Right lobe of liver (tissue), 6 donors: ENCODE results near the gene SEMA4D. TPM values are rescaled to one million over a fixed set of nuclear protein-coding genes. Genes with fewer than 3 reads are reported as not detected.

ENCODE experiments used
- ATAC-seq, 4 donors: fragments of 200-7000 bp; cut with Tn5 transposase; one replicate each; pipeline ENCODE4 v1.9.1; 2020; ENCODE audit warnings: mild to moderate bottlenecking in 4 of 4, moderate library complexity in 4 of 4
- DNase-seq, 3 donors: peaks; one replicate each; pipeline ENCODE4 v3.0.0-alpha.2; 2020
- H3K27ac ChIP-seq, 3 donors: fragments of 200-600 bp; one replicate each; pipeline ENCODE4 v1.8.0; 2022
- H3K27me3 ChIP-seq, 2 donors: fragments of 200-600 bp; one replicate each; pipeline ENCODE4 v1.8.0; 2022
- H3K36me3 ChIP-seq, 4 donors: fragments of 200-600 bp; sonication (generic) in 1 of 4; one replicate each; pipeline versions ENCODE4 v1.5.1 to v1.8.0; 2017 to 2022; ENCODE audit warnings: control low read depth in 1 of 4
- H3K4me1 ChIP-seq, 4 donors: fragments of 200-600 bp; sonication (generic) in 1 of 4; one replicate each; pipeline versions ENCODE4 v1.5.1 to v1.8.0; 2017 to 2022; ENCODE audit warnings: control low read depth in 1 of 4
- H3K4me3 ChIP-seq, 3 donors: fragments of 200-600 bp; one replicate each; pipeline ENCODE4 v1.8.0; 2022
- H3K9me3 ChIP-seq, 4 donors: fragments of 200-600 bp; sonication (generic) in 1 of 4; one replicate each; pipeline versions ENCODE4 v1.5.1 to v1.8.0; 2017 to 2022; ENCODE audit warnings: control low read depth in 1 of 4
- POLR2A ChIP-seq: fragments of 450-650 bp; IDR thresholded peaks from one replicate; pipeline ENCODE4 v1.6.1; 2017; ENCODE audit warnings: antibody characterized with exemption, mild to moderate bottlenecking
- WGBS: methylation state at CpG from one replicate; pipeline ENCODE4 v1.1.6; 2018; ENCODE audit warnings: low coverage, low lambda C conversion rate; ENCODE audit not compliant: insufficient coverage; ENCODE audit errors: missing lambda C conversion rate; 5-methylcytosine and 5-hydroxymethylcytosine counted together
- intact Hi-C, 2 donors: fragments of 100-400 bp; cut with DNase I; formaldehyde crosslinking; loops; one replicate each; pipeline versions ENCODE4 v1.11.2 to v1.14.1; 2022
- total RNA-seq, 6 experiments: library from RNA; depleted of rRNA in 2 of 6; stranded (reverse); fragments of >200 nt in 2 of 6; fragmentation: NEBNext Ultra II Directional in 3 of 6; extraction: Animal tissue kit (Norgen Biotek cat#: 25700) in 3 of 6; gene quantifications; one replicate each; pipeline versions ENCODE4 v1.1.0 to v1.2.4, GENCODE V29; 2016 to 2023
- TF ChIP-seq, protein P1 (sequence below), 4 donors: fragments of 200-600 bp in 3 of 4; fragments of 450-650 bp in 1 of 4; IDR thresholded peaks; one replicate each; pipeline versions ENCODE4 v1.5.1 to v1.8.0; 2016 to 2022; ENCODE audit warnings: antibody characterized with exemption in 4 of 4, mild to moderate bottlenecking in 2 of 4
- donor health status: DM: no; HTN: yes; CAD: no.
- donor health status: DM: no; HTN: no; CAD: no.
- donor health status: DM: no; HTN: no; CAD: no.
- donor health status: DM: no; HTN: yes; CAD: no.
- donor health status: DM: no; HTN: yes; CAD: no.

SEMA4D gene
- total RNA-seq, 6 experiments from 2014 or later = 2.0 to 7.5 (median 3.5) TPM

DNA sequence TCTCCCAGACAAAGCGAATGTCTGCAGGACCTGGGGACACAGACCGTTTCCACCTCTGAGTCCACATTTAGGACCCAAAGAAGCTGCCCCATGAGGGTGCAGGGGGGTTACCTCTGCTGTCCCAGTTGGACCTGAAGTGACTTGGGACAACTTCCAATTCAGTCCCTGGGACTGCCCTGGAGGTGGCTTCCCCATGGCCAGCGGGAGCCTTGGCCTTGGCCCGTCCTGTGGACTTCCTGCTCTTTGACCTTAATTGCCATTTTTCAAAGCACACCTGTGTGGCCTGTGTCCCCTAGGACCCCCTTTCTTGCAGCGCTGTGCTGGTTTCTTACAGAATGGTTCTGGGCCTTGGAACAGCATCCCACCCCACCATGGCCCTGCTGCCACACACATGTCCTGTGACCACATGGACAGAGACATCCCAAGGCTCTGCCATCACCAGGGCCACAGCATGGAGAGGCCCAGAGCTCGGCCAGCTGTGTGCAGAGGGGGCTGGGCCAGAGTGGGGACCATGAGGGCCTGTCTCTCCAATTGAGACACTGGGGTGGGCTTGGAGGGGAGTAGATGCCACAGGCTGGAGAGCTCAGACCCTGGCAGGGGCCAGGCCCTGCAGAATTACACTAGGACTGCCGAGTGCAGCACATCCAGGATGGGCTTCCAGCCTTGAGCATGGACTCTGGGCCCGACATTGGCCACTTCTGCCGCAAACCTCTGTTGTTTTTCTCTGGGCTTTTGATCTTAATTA, 133.8 kb downstream of the SEMA4D start:
- WGBS = no CpG with 5 or more reads among the region's 9 CpGs
- intact Hi-C loops = no loop called here
- peak in 1 of 3 donors; percentile 41 for DNase-seq
- H3K36me3 ChIP-seq = peaks cover 0 to 31% (median 9%) of the 10 kb centered on the region in 4 donors
- no peaks in the 10 kb centered on the region for H3K4me1 ChIP-seq
- TF ChIP-seq, protein P1, sequence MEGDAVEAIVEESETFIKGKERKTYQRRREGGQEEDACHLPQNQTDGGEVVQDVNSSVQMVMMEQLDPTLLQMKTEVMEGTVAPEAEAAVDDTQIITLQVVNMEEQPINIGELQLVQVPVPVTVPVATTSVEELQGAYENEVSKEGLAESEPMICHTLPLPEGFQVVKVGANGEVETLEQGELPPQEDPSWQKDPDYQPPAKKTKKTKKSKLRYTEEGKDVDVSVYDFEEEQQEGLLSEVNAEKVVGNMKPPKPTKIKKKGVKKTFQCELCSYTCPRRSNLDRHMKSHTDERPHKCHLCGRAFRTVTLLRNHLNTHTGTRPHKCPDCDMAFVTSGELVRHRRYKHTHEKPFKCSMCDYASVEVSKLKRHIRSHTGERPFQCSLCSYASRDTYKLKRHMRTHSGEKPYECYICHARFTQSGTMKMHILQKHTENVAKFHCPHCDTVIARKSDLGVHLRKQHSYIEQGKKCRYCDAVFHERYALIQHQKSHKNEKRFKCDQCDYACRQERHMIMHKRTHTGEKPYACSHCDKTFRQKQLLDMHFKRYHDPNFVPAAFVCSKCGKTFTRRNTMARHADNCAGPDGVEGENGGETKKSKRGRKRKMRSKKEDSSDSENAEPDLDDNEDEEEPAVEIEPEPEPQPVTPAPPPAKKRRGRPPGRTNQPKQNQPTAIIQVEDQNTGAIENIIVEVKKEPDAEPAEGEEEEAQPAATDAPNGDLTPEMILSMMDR (IDR thresholded peaks at IDR 0.05) = no peak
- no peak for TF ChIP-seq POLR2A
- peak in 1 of 4 donors; percentile 18 for ATAC-seq
- no peak overlapping the region for H3K4me3 ChIP-seq
- H3K27me3 ChIP-seq = no peaks in the 10 kb centered on the region
- H3K9me3 ChIP-seq = no peaks in the 10 kb centered on the region
- no peak overlapping the region for H3K27ac ChIP-seq

DNA sequence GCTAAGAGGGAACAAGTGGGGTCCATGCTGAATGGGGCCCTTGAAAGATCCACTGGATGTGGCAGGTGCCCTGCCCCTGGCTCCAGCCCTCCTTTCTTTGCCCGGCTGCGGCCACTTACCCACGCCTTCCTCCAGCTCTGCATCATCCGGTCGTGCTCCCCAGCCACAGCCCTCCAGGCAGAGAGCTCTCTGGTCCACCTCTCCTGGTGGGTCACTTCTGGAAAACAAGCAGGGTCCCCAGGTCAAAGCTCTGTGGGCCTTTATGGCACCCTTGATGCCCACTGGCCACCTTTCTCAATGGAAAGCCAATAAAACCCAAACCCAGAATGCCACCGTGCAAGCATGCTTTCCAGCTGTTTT, 134.6 kb downstream of the SEMA4D start:
- intact Hi-C loops = no loop called here
- 86% methylated on average over 1 of the region's 6 CpGs for WGBS
- TF ChIP-seq, protein P1 (IDR thresholded peaks at IDR 0.05) = no peak
- TF ChIP-seq POLR2A = no peak
- peaks cover 0 to 39% (median 14%) of the 10 kb centered on the region in 4 donors for H3K36me3 ChIP-seq
- ATAC-seq (no peak), DNase-seq (no peak)
- no peaks in the 10 kb centered on the region for H3K27me3 ChIP-seq
- H3K9me3 ChIP-seq = no peaks in the 10 kb centered on the region
- H3K4me3 ChIP-seq = no peak overlapping the region
- H3K4me1 ChIP-seq = no peaks in the 10 kb centered on the region
- H3K27ac ChIP-seq = no peak overlapping the region

DNA sequence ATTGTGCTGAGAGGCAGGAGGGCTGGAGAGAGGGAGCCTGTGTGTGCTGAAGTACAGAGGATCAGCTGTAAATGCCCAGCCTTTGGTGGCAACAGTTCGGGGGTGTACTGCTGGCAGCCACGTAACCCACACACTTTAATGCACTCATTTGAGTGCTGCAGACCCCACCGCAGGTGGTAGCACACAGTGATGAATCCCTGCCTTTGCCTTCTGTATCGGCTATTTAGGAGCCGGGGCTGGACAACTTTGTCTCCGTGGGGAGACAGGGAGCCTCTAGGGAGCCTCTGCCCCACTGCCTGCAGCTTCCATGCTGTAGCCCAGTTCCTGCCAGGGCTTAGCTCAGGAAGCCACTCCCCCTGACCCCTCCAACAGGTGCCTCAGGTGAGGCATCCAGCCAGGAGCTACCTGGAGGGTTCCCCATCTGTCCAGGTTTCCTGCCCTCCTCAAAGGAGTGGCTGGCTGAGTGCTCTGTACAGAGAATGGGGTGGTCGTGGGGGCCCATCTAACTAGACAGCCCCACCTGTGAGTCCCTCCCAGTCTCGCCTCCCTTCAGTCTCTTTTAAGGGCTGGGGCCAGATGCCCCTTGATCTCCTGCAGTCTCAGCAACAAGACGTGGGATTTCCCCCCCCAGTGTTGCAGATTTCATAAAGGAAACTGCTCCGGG, 135.1 kb downstream of the SEMA4D start:
- Histone ChIP-seq H3K27ac (no peak overlapping the region), H3K27me3 (no peaks in the 10 kb centered on the region), H3K4me1 (peaks cover 0 to 3% (median 0%) of the 10 kb centered on the region in 4 donors), H3K4me3 (no peak overlapping the region), H3K9me3 (no peaks in the 10 kb centered on the region), H3K36me3 (peaks cover 0 to 44% (median 16%) of the 10 kb centered on the region in 4 donors)
- ATAC-seq (no peak), DNase-seq (peak in 1 of 3 donors; percentile 37)
- intact Hi-C loops = no loop called here
- TF ChIP-seq POLR2A = no peak
- TF ChIP-seq, protein P1 (IDR thresholded peaks at IDR 0.05) = no peak
- WGBS = 70% methylated on average over 2 of the region's 10 CpGs

DNA sequence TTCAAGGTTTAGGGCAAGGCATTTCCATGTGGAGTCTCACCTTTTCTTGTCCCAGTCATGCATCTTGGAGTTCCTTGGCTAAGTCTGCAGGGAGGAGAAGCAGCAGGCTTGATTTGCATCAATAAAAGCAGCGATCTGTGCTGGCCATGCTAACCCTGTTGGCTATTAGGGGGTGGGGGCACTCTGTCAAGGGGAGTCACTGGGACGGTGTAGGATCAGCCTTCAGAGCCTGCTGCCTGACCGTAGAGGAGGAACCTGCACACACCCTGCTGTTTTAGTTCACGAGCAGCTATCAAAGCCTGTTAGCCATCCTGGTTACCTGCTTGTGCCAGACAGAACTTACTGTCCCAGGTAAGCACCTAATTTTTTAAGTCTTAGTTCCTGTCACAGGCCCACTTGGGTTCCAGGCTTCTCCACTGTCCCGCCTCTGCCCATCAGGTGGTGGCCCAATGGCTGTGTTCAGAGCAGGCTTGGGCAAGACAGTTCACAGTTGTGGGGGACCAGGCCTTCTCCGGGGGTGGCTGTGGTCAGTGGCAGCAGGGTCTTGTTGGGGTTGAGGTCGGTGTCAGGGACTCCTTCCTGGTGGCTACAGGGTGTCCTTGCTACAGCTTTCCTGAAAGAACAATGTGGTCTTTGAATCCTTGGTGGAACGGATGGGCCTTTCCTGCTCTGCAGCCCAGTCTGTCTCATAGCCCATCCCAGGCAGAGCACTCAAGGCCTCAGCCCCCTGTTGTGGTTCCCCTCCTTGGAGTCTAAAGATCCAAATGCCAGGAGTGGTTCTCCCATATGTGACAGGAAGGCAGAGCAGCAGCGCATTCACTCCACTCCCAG, 135.9 kb downstream of the SEMA4D start:
- ATAC-seq (no peak), DNase-seq (peak in 1 of 3 donors; percentile 40)
- intact Hi-C loops = no loop called here
- no peak overlapping the region for H3K27ac ChIP-seq
- 73% methylated on average over 7 of the region's 9 CpGs for WGBS
- H3K27me3 ChIP-seq = no peaks in the 10 kb centered on the region
- no peak overlapping the region for H3K4me3 ChIP-seq
- no peak for TF ChIP-seq POLR2A
- TF ChIP-seq, protein P1 (IDR thresholded peaks at IDR 0.05) = no peak
- H3K4me1 ChIP-seq = peaks cover 0 to 10% (median 3%) of the 10 kb centered on the region in 4 donors
- H3K36me3 ChIP-seq = peaks cover 0 to 44% (median 16%) of the 10 kb centered on the region in 4 donors
- no peaks in the 10 kb centered on the region for H3K9me3 ChIP-seq
